GM21717 (cell line): ENCODE measurements around the gene KRTAP4-11.
"Not testable (repeated sequence)": the region's sequence is repeated elsewhere in the genome, so short reads cannot be mapped to it uniquely, and the experiment has no call there.

Experiments
- ATAC-seq: cut with Tn5 transposase; IDR thresholded peaks from one replicate; pipeline ENCODE4 v1.9.1; 2021; ENCODE audit warnings: mild to moderate bottlenecking, moderate library complexity; ENCODE audit not compliant: unreplicated experiment

KRTAP4-11 gene

DNA sequence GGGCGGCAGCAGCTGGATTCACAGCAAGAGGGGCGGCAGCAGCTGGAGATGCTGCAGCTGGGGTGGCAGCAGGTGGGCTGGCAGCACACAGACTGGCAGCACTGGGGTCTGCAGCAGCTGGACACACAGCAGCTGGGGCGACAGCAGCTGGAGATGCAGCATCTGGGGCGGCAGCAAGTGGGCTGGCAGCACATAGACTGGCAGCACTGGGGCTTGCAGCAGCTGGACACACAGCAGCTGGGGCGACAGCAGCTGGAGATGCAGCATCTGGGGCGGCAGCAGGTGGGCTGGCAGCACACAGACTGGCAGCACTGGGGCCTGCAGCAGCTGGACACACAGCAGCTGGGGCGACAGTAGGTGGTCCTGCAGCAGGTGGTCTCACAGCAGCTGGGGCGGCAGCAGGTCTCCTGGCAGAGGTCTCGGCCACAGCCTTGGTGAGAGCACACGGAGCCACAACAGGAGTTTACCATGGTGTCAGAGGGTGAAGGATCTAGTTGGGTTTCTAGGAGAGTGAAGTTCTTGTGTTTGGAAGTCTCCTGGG is at the start of gene KRTAP4-11:
Gene KRTAP4-11 (minus strand): TSS at position 528 of the 541 bp plus-strand sequence. CDS start 58 bp downstream, at position 470.
- not testable (repeated sequence) for ATAC-seq

DNA sequence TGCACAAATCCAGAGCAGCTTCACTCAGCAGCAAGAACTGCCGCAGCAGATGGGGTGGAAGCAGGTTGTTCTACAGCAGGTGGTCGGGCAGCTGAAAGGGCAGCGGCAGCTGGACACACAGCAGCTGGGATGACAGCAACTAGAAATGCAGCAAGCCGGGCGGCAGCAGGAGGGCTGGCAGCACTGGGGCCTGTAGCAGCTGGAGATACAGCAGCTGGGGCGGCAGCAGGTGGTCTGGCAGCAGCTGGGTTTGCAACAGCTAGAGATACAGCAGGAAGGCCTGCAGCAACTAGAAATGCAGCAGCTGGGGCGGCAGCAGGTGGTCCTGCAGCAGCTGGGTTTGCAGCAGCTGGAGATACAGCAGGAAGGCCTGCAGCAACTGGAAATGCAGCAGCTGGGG is 49.4 kb upstream of the KRTAP4-11 start:
- no peak for ATAC-seq

DNA sequence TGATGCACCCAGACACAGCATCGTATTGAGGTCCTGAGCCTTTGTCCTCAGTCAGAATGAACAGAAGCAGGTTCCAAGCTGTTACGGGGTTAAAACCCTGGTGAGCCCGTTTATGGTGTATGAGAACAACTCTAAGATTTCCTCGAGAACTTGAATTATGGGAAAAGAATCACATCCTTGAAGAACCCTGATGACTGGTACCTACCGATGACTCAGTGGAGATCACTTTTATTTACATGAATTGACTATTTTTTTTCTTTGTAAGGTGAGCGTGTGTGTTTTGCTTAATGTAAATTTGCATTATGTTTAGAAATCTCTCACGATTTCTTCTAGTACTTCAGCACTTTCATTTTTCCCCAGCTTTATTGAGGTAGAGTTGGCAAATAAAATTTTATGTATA is 45.7 kb upstream of the KRTAP4-11 start:
- no peak for ATAC-seq

DNA sequence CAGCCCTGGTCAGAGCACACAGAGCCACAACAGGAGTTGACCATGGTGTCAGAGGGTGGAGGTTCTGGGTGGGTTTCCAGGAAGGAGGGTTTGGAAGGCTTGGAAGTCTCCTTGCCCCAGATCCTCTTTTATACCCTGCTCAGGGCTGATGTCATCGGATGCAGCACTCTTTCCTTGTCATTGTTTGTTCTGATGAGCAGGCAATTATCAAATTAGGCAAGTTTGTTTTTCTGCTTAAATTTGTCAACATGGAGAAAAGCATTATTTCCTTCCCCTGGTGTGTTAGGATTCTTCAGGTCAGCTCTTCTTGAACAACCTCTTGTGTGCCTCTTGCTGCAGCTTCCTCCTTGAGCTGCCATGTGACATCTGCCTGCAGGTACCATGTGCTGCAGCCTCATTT is 42.5 kb upstream of the KRTAP4-11 start, which contains the start of gene KRTAP4-4:
Gene KRTAP4-4 (minus strand): TSS at position 101 of the 400 bp plus-strand sequence. CDS start 57 bp downstream, at position 44.
- ATAC-seq = no peak

DNA sequence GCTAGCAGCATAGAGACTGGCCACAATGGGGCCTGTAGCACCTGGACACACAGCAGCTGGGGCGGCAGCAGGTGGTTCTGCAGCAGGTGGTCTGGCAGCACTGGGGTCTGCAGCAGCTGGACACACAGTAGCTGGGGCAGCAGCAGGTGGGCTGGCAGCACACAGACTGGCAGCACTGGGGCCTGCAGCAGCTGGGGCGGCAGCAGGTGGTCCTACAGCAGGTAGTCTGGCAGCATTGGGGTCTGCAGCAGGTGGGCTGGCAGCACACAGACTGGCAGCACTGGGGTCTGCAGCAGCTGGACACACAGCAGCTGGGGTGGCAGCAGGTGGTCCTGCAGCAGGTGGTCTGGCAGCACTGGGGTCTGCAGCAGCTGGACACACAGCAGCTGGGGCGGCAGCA is 42.0 kb upstream of the KRTAP4-11 start:
- not testable (repeated sequence) for ATAC-seq

DNA sequence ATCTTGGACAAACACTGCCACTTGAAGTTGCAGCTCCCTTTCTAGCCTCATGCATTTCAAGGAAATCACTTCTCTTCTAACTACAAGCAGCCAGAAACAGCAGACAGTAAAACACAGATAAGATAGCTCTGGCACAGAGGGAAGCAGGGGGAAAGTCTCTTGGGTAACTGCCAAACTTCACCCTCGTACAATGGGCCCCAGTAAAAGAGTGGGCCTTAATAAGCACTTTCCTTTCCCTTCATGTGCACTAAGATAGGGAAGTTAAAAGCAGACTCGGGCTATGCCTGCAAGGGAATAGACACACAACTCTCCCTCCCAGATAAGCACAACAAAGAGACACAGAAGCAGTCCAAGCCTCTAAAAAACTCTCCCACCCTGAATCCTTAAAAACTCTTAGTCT is 35.7 kb upstream of the KRTAP4-11 start:
- no peak for ATAC-seq

GRCh38 chr17:41151525-41151924 is 33.4 kb upstream of the KRTAP4-11 start:
- no peak for ATAC-seq

DNA sequence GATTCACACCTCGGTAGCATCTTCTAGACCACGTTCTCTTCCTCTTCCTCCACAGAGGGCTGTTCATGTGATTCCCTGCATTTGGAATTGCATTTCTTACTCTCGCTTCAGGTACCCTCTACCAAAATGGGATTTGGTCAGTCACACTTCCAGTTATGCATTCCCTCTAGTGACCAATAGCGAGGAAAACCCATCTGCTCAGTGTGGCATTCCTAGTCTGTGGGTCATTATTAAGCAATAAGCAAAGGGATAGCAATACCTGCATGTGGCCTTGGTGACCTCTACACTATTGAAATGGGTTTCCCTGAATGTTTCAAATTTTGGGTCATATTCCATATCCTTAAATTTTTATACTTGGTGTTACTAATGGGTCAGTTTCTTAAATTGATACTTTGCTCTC is 31.9 kb upstream of the KRTAP4-11 start:
- no peak for ATAC-seq

DNA sequence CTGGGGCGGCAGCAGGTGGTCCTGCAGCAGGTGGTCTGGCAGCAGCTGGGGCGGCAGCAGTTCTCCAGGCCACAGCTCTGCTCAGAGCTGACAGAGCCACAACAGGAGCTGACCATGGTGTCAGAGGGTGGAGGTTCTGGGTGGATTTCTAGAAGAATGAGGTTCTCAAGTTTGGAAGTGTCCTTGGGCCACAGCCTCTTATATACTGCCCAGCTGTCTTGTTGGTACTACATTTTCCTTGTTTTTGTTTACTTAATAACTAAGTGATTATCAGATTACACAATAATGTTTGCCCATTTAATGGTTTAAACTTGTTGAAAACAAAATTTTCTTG is 31.4 kb upstream of the KRTAP4-11 start, which contains the start of gene KRTAP4-5:
Gene KRTAP4-5 (minus strand): TSS at position 174 of the 334 bp plus-strand sequence. CDS start 58 bp downstream, at position 116.
- ATAC-seq = no peak

DNA sequence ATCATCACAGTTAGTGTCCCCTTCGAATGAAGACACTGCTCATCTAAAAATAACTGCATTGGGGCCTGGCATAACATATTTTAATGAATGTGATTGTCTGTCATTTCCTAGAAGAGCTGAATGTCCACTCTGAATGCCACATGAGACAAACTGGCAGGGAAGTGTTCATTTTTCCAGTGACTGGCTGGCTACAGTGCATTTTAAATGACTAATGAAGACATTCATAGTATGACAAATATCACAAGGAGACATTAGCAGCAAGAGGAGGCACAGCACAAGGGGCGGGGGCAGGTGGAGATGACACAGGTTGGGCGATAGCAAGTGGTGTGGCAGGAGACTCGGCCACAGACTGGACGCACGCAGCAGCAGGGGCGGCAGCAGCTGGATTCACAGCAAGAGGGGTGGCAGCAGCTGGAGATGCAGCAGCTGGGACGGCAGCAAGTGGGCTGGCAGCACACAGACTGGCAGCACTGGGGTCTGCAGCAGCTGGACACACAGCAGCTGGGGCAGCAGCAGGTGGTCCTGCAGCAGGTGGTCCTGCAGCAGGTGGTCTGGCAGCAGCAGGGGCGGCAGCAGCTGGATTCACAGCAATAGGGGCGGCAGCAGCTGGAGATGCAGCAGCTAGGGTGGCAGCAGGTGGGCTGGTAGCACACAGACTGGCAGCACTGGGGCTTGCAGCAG is 30.9 kb upstream of the KRTAP4-11 start:
- not testable (repeated sequence) for ATAC-seq

DNA sequence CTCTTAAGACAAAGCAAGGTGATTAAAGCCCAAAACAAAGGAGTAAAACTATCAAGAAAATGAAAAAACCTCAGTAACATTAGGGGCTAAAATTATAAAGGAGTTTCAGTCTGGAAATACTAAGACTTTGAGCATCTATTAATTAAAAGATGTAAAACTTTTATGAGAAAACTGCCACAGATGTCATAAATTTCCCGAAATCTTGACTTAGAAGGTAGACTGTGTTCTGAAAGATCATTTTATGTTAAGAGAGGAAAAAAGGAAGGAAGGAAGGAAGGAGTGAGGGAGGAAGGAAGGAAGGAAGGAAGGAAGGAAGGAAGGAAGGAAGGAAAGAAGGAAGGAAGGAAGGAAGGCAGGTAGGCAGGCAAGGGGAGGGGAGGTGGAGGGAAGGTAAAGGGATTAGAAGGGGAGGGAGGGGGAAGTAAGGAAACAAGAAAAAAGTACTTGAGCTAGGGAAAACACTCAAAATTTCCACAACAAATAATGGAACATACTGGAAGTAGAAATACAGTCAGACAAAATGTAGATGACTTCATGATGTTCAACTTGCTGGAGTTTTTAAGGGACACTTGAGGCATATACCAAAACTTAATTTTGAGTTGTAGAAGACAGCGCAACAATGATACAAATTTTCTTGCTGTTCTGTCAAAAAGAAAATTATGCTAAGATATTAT is 29.5 kb upstream of the KRTAP4-11 start:
- no peak for ATAC-seq

DNA sequence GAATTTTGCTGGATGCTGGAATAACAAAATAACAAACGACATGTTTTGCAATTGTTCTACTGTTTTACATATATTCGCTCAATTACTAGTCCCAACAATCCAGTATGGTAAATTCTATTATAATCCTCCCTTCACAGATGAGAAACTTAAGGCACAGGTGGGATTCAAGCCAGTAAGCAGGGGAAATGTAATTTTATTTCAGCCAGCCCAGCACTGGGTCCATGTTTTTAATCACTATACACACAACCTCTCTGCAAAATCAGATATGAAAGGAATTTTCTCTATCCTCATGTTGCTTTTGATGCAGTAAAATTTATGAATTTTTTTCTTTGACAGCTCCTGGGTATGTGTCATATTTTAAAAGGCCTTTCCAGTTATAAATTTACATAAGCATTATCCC is 27.1 kb upstream of the KRTAP4-11 start:
- ATAC-seq = no peak

DNA sequence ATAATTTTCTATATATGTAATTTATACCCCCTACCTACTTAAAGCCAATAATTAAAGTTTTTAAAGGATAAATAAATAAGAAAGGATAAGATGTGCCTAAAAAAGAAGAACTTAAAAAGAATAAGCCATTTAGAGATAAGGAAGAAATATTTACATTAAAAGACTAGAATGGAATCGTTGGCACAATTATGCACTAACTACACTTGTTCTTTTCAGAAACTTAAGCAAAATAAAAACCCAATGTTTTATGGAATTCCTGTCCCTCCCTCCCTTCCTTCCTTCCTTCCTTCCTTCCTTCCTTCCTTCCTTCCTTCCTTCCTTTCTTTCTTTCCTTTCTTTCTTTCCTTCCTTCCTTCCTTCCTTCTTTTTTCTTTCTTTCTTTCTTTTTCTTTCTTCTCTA is 26.7 kb upstream of the KRTAP4-11 start:
- no peak for ATAC-seq

- no peak for ATAC-seq
Measured at GRCh38 chr17:41141361-41141760, 23.2 kb upstream of the KRTAP4-11 start.

GRCh38 chr17:41140360-41141131 is 22.4 kb upstream of the KRTAP4-11 start, which contains the start of gene KRTAP4-6:
Gene KRTAP4-6, minus strand, starts transcription at chr17:41140544. Its CDS starts 57 bp downstream, at chr17:41140487.
- no peak for ATAC-seq

GRCh38 chr17:41139865-41140264 is 21.7 kb upstream of the KRTAP4-11 start:
- ATAC-seq = not testable (repeated sequence)

DNA sequence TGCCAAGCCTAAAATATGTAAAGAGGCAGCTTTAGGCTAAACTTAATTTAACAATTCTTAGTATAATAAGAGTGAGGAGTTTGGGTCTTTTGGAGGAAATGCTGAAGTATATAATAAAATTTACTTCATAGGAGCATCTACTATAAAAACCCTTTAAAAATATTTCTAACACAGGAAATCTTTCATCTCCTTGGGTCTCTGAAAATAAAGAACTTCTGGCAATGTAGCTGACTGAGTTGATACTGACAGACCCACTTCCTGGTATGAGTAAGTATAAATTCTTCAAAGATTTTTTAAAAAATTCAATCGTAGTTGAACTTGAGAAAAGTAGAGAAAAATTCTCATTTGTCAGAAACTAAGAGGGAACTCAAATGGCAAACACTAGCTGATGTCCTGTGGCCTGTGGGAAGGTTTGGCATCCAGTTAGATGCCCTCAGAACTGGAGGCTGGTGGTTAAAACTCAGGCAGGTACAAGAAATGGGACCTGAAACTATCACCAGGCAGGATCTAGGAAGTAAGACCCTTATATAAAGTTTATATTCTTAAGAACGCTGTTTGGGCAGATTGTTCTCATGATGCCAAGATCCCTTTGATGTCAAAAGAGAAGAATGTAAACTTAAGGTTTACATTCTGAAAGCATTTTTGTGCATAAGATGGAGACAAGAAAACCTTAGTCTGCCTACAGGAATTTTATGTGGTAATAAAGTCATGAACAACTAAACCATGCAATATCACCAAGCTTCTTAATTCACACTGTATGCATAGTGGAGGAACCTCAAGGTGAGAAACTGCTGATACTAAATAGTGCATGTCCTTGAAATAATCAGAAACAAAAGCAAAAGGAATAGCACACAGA is 15.9 kb upstream of the KRTAP4-11 start:
- no peak for ATAC-seq

DNA sequence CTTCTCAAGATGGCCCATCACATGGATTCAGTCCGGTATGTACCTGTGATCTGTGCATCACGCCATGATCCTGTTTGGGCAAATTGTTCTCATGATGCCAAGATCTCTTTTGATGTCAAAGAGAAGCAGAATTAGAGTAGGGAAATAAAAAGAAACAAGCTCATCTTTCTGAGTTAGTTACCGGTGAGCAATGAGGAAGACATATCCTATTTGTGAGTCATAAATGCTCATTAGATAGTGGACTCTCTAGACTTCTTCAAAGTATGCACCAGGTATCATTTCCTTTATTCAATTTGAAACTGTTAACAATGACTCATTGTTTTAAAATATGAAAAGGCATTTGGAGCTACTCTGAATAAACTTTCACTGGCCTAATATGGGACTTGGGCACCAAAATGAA is 13.8 kb upstream of the KRTAP4-11 start:
- ATAC-seq = no peak

DNA sequence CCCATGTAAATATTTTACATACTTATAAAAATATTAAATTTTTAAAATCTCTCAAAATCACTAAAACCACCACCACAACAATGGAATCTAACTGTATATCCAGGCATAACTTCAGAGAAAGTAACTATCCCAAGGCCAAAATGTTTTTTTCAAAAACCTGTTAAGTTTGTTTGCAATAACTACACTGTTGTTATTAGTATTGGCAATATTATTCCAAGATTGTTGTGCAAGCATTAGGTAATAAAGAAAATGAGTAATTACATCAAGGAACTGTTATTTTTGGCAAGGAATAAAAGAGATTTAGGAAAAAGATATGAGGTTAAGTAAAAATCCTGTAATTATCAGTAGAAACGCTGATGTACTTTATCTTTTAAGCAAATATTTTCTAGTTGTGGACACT is 9.2 kb upstream of the KRTAP4-11 start:
- no peak for ATAC-seq

- ATAC-seq = no peak
Measured at GRCh38 chr17:41126412-41126811, 8.2 kb upstream of the KRTAP4-11 start.
